HepG2 (cell line): ENCODE data around the gene XKR7. TPM values are rescaled to one million over a fixed set of nuclear protein-coding genes. Genes with fewer than 3 reads are reported as not detected.
A peak's percentile ranks its signal among the peaks of the same experiment; 100 is the strongest.

Source experiments
- FOXO1 ChIP-seq: sonication (generic); formaldehyde crosslinking; IDR thresholded peaks from 2 replicates; pipeline ENCODE4 v1.4.0; 2020; ENCODE audit warnings: missing genetic modification reagents
- JARID2 ChIP-seq: sonication (generic); formaldehyde crosslinking; IDR thresholded peaks from 2 replicates; pipeline ENCODE4 v1.8.1; 2023; ENCODE audit warnings: missing genetic modification reagents, inconsistent platforms; ENCODE audit not compliant: insufficient replicate concordance
- KDM4B ChIP-seq: sonication (generic); formaldehyde crosslinking; IDR thresholded peaks from 2 replicates; pipeline ENCODE4 v1.4.0; 2020; ENCODE audit warnings: missing genetic modification reagents
- MATR3 ChIP-seq: sonication (generic); formaldehyde crosslinking; IDR thresholded peaks from 2 replicates; pipeline ENCODE4 v1.4.0; 2020; ENCODE audit warnings: missing genetic modification reagents
- NFRKB ChIP-seq: fragments of 450-650 bp; IDR thresholded peaks from 2 replicates; pipeline ENCODE4 v1.6.1; 2017
- PHF5A ChIP-seq: IDR thresholded peaks from one replicate; pipeline ENCODE4 v1.6.1; 2018; ENCODE audit warnings: low read depth, missing genetic modification reagents; ENCODE audit not compliant: unreplicated experiment
- PHF8 ChIP-seq: sonication (generic); formaldehyde crosslinking; IDR thresholded peaks from 2 replicates; pipeline ENCODE4 v1.5.0; 2020; ENCODE audit warnings: missing genetic modification reagents
- PPARG ChIP-seq: conservative IDR thresholded peaks from 2 replicates; pipeline ENCODE4 v1.6.1; 2016; ENCODE audit warnings: missing biosample characterization, missing genetic modification reagents
- PRMT3 ChIP-seq: sonication (generic); formaldehyde crosslinking; IDR thresholded peaks from 2 replicates; pipeline ENCODE4 v1.8.1; 2022; ENCODE audit warnings: low read depth, mild to moderate bottlenecking, moderate library complexity, missing genetic modification reagents, borderline replicate concordance
- RBM22 ChIP-seq: fragments of 200-400 bp; formaldehyde crosslinking; optimal IDR thresholded peaks from 2 replicates; pipeline ENCODE3; 2017; ENCODE audit warnings: mild to moderate bottlenecking, low read length, moderate library complexity
- RFX3 ChIP-seq: IDR thresholded peaks from 2 replicates; pipeline ENCODE4 v1.6.1; 2016; ENCODE audit warnings: missing biosample characterization, missing genetic modification reagents
- RORA ChIP-seq: sonication (generic); formaldehyde crosslinking; IDR thresholded peaks from 2 replicates; pipeline ENCODE4 v1.5.0; 2020; ENCODE audit warnings: mild to moderate bottlenecking, missing genetic modification reagents, moderate library complexity
- ZEB1 ChIP-seq: IDR thresholded peaks from 2 replicates; pipeline ENCODE4 v1.6.1; 2012; ENCODE audit warnings: mild to moderate bottlenecking, low read depth, inconsistent platforms; ENCODE audit not compliant: insufficient replicate concordance
- ZNF256 ChIP-seq: sonication (generic); formaldehyde crosslinking; conservative IDR thresholded peaks from 2 replicates; pipeline ENCODE4 v1.4.0; 2020; ENCODE audit warnings: missing genetic modification reagents
- ZNF766 ChIP-seq: sonication (generic); formaldehyde crosslinking; IDR thresholded peaks from 2 replicates; pipeline ENCODE4 v1.5.0; 2020; ENCODE audit warnings: missing genetic modification reagents, borderline replicate concordance
- ZNF775 ChIP-seq: sonication (generic); formaldehyde crosslinking; IDR thresholded peaks from 2 replicates; pipeline ENCODE4 v1.4.0; 2020; ENCODE audit warnings: missing genetic modification reagents, mild to moderate bottlenecking, moderate library complexity, borderline replicate concordance
- polyA plus RNA-seq, 8 experiments: library from polyadenylated mRNA; depleted of rRNA in 3 of 8; stranded (reverse) in 7 of 8; unstranded in 1 of 8; fragments of >200 nt; fragmentation: Illumina TruSeq in 4 of 8; extraction: Trizol in 4 of 8; gene quantifications; 2 replicates each; pipeline versions ENCODE4 v1.2.1 to v1.2.3, GENCODE V29; 2011 to 2016; ENCODE audit warnings: low read depth in 4 of 8, missing spikeins in 1 of 8, mixed read lengths in 1 of 8; ENCODE audit not compliant: insufficient read depth in 1 of 8
- total RNA-seq, 5 experiments: library from RNA; depleted of rRNA; stranded (reverse); fragments of >200 nt; fragmentation: Illumina TruSeq; extraction: Trizol; gene quantifications; 2 replicates each; pipeline ENCODE4 v1.2.3, GENCODE V29; 2016; ENCODE audit warnings: low read depth in 1 of 5
- TF ChIP-seq, protein P1 (sequence below): sonication (generic); formaldehyde crosslinking; IDR thresholded peaks from 2 replicates; pipeline ENCODE4 v1.4.0; 2020; ENCODE audit warnings: low read depth, missing genetic modification reagents
- TF ChIP-seq, protein P2 (sequence below): sonication (generic); formaldehyde crosslinking; IDR thresholded peaks from 2 replicates; pipeline ENCODE4 v1.8.0; 2022; ENCODE audit warnings: mild to moderate bottlenecking, missing genetic modification reagents, moderate library complexity
- TF ChIP-seq, protein P3 (sequence below): sonication (generic); formaldehyde crosslinking; IDR thresholded peaks from 2 replicates; pipeline ENCODE4 v1.4.0; 2020; ENCODE audit warnings: missing genetic modification reagents

Gene XKR7
- total and polyA plus RNA-seq, 2 of the 13 experiments (the other 11 are each of a cell fraction or from before 2014, with no cell fraction given): not detected

DNA sequence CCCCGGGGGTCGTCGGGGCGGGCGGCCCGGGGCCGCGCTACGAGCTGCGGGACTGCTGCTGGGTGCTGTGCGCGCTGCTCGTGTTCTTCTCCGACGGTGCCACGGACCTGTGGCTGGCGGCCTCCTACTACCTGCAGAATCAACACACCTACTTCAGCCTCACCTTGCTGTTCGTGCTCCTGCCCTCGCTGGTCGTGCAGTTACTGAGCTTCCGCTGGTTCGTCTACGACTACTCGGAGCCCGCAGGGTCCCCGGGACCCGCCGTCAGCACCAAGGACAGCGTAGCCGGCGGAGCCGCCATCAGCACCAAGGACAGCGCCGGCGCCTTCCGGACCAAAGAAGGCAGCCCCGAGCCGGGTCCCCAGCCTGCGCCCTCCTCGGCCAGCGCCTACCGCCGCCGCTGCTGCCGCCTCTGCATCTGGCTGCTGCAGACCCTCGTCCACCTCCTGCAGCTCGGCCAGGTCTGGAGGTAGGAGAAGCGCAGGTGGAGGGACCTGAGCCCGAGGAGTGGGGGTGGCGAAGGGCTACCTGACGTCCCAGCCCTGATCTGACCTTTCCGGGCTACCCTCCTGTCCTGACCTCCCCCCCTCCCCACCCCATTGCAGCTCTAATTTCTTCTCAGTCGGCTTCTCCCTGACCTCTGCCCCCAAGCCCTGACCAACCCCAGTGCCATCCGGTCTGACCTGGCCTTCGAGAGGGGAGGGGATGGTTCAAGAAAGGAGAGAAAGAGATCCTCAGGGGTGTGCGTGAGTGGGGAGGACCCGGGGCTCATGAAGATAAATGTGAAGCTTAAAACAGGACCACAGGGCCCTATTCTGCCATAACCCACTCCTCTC, 558 bp downstream of the XKR7 start (continued):
- TF ChIP-seq, protein P1, sequence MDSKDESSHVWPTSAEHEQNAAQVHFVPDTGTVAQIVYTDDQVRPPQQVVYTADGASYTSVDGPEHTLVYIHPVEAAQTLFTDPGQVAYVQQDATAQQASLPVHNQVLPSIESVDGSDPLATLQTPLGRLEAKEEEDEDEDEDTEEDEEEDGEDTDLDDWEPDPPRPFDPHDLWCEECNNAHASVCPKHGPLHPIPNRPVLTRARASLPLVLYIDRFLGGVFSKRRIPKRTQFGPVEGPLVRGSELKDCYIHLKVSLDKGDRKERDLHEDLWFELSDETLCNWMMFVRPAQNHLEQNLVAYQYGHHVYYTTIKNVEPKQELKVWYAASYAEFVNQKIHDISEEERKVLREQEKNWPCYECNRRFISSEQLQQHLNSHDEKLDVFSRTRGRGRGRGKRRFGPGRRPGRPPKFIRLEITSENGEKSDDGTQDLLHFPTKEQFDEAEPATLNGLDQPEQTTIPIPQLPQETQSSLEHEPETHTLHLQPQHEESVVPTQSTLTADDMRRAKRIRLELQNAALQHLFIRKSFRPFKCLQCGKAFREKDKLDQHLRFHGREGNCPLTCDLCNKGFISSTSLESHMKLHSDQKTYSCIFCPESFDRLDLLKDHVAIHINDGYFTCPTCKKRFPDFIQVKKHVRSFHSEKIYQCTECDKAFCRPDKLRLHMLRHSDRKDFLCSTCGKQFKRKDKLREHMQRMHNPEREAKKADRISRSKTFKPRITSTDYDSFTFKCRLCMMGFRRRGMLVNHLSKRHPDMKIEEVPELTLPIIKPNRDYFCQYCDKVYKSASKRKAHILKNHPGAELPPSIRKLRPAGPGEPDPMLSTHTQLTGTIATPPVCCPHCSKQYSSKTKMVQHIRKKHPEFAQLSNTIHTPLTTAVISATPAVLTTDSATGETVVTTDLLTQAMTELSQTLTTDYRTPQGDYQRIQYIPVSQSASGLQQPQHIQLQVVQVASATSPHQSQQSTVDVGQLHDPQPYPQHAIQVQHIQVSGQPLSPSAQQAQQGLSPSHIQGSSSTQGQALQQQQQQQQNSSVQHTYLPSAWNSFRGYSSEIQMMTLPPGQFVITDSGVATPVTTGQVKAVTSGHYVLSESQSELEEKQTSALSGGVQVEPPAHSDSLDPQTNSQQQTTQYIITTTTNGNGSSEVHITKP: peak; percentile 98
- TF ChIP-seq ZEB1: no peak
- TF ChIP-seq, protein P2, sequence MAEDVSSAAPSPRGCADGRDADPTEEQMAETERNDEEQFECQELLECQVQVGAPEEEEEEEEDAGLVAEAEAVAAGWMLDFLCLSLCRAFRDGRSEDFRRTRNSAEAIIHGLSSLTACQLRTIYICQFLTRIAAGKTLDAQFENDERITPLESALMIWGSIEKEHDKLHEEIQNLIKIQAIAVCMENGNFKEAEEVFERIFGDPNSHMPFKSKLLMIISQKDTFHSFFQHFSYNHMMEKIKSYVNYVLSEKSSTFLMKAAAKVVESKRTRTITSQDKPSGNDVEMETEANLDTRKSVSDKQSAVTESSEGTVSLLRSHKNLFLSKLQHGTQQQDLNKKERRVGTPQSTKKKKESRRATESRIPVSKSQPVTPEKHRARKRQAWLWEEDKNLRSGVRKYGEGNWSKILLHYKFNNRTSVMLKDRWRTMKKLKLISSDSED (CRISPR knock-in tag): peak; percentile 100
- TF ChIP-seq RBM22: no peak
- TF ChIP-seq NFRKB: no peak
- TF ChIP-seq, protein P3, sequence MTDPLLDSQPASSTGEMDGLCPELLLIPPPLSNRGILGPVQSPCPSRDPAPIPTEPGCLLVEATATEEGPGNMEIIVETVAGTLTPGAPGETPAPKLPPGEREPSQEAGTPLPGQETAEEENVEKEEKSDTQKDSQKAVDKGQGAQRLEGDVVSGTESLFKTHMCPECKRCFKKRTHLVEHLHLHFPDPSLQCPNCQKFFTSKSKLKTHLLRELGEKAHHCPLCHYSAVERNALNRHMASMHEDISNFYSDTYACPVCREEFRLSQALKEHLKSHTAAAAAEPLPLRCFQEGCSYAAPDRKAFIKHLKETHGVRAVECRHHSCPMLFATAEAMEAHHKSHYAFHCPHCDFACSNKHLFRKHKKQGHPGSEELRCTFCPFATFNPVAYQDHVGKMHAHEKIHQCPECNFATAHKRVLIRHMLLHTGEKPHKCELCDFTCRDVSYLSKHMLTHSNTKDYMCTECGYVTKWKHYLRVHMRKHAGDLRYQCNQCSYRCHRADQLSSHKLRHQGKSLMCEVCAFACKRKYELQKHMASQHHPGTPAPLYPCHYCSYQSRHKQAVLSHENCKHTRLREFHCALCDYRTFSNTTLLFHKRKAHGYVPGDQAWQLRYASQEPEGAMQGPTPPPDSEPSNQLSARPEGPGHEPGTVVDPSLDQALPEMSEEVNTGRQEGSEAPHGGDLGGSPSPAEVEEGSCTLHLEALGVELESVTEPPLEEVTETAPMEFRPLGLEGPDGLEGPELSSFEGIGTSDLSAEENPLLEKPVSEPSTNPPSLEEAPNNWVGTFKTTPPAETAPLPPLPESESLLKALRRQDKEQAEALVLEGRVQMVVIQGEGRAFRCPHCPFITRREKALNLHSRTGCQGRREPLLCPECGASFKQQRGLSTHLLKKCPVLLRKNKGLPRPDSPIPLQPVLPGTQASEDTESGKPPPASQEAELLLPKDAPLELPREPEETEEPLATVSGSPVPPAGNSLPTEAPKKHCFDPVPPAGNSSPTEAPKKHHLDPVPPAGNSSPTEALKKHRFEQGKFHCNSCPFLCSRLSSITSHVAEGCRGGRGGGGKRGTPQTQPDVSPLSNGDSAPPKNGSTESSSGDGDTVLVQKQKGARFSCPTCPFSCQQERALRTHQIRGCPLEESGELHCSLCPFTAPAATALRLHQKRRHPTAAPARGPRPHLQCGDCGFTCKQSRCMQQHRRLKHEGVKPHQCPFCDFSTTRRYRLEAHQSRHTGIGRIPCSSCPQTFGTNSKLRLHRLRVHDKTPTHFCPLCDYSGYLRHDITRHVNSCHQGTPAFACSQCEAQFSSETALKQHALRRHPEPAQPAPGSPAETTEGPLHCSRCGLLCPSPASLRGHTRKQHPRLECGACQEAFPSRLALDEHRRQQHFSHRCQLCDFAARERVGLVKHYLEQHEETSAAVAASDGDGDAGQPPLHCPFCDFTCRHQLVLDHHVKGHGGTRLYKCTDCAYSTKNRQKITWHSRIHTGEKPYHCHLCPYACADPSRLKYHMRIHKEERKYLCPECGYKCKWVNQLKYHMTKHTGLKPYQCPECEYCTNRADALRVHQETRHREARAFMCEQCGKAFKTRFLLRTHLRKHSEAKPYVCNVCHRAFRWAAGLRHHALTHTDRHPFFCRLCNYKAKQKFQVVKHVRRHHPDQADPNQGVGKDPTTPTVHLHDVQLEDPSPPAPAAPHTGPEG: peak; percentile 100
- peak; percentile 100 for TF ChIP-seq ZNF256 (CRISPR knock-in tag)
- peak; percentile 100 for TF ChIP-seq RORA (CRISPR knock-in tag)
- TF ChIP-seq ZNF775 (CRISPR knock-in tag): peak; percentile 100
- peak; percentile 100 for TF ChIP-seq KDM4B (CRISPR knock-in tag)
- TF ChIP-seq RFX3 (CRISPR knock-in tag): peak; percentile 93
- TF ChIP-seq PHF5A (CRISPR knock-in tag): peak; percentile 100
- TF ChIP-seq PHF8 (CRISPR knock-in tag): peak; percentile 97
- TF ChIP-seq PPARG (CRISPR knock-in tag): peak; percentile 100
- TF ChIP-seq PRMT3 (CRISPR knock-in tag): peak; percentile 100
- peak; percentile 100 for TF ChIP-seq JARID2 (CRISPR knock-in tag)
- peak; percentile 100 for TF ChIP-seq FOXO1
- TF ChIP-seq ZNF766 (CRISPR knock-in tag): peak; percentile 100
- TF ChIP-seq MATR3 (CRISPR knock-in tag): peak; percentile 99; the same call in 1 of the 2 replicates
